Psoas muscle (tissue), 8 donors: Measurements from ENCODE around the gene PCBP4. TPM values are rescaled to one million over a fixed set of nuclear protein-coding genes. Genes with fewer than 3 reads are reported as not detected.

Experiments used
- ATAC-seq, 4 donors: fragments of 200-7000 bp; cut with Tn5 transposase; one replicate each; pipeline ENCODE4 v1.9.1; 2020; ENCODE audit warnings: moderate library complexity in 3 of 4, mild to moderate bottlenecking in 2 of 4
- DNase-seq, 2 donors: peaks; one replicate each; pipeline ENCODE4 v3.0.0-alpha.2; 2020
- H3K27ac ChIP-seq: fragments of 200-600 bp; one replicate; pipeline ENCODE4 v1.8.0; 2022
- H3K27me3 ChIP-seq, 3 donors: fragments of 200-600 bp in 1 of 3; one replicate each; pipeline versions ENCODE4 v1.6.1 to v1.8.0; 2013 to 2022; ENCODE audit warnings: low read length in 2 of 3, mild to moderate bottlenecking in 2 of 3, moderate library complexity in 1 of 3; ENCODE audit not compliant: insufficient read depth in 3 of 3
- H3K36me3 ChIP-seq, 2 donors: fragments of 200-600 bp in 1 of 2; one replicate each; pipeline versions ENCODE4 v1.6.1 to v1.8.0; 2013 to 2022; ENCODE audit warnings: low read depth in 1 of 2, mild to moderate bottlenecking in 1 of 2, moderate library complexity in 1 of 2; ENCODE audit not compliant: insufficient read depth in 1 of 2
- H3K4me1 ChIP-seq: fragments of 200-600 bp; one replicate; pipeline ENCODE4 v1.8.0; 2022
- H3K4me3 ChIP-seq: fragments of 200-600 bp; one replicate; pipeline ENCODE4 v1.8.0; 2022; ENCODE audit warnings: mild to moderate bottlenecking
- H3K9me3 ChIP-seq: fragments of 200-600 bp; one replicate; pipeline ENCODE4 v1.8.0; 2022
- CTCF ChIP-seq: fragments of 200-600 bp; IDR thresholded peaks from one replicate; pipeline ENCODE4 v1.8.0; 2022; ENCODE audit warnings: antibody characterized with exemption
- WGBS, 3 donors: extraction: QIAGEN DNeasy Blood & Tissue Kit; methylation state at CpG; one replicate each; pipeline versions ENCODE4 v1.1.6 to v1.1.7; 2013; 5-methylcytosine and 5-hydroxymethylcytosine counted together
- intact Hi-C, 2 donors: fragments of 100-400 bp; cut with DNase I; formaldehyde crosslinking; loops; one replicate each; pipeline versions ENCODE4 v1.11.0 to v1.14.2; 2022
- polyA plus RNA-seq, 3 donors: library from polyadenylated mRNA; stranded (reverse); fragments of 200-250 nt; gene quantifications; one replicate each; pipeline ENCODE4 v1.2.3, GENCODE V29; 2013
- total RNA-seq, 4 donors: library from RNA; stranded (reverse); fragmentation: NEBNext Ultra II Directional in 2 of 4; extraction: Animal tissue kit (Norgen Biotek cat#: 25700) in 2 of 4; gene quantifications; one replicate each; pipeline versions ENCODE4 v1.2.1 to v1.2.4, GENCODE V29; 2021 to 2023
- donor health status: healthy with polysubstance abuse.
- donor health status: DM: no; HTN: no; CAD: no; lungs with moderate emphysema.
- donor health status: Bipolar disorder and iron deficiency.
- donor health status: healthy.
- donor health status: DM: yes; HTN: yes; CAD: no.
- donor health status: DM: no; HTN: no; CAD: no.
- donor health status: DM: no; HTN: no; CAD: no.
- donor health status: DM: yes; HTN: yes; CAD: no.

PCBP4 gene
- total and polyA plus RNA-seq, 7 donors, result 36.0 to 161 (median 118) TPM

- intact Hi-C loops, result no loop called here
- peak; percentile 45 for TF ChIP-seq CTCF
- DNase-seq (peak; percentile 78 to 82), ATAC-seq (peak; percentile 78 to 81 (median 80))
- H3K4me3 ChIP-seq, result peak overlapping the region; percentile 66
- 2 to 3% (median 3%) methylated on average over 64 to 97 of the region's 97 CpGs for WGBS, 3 donors
- H3K27ac ChIP-seq, result peak overlapping the region; percentile 82
- H3K36me3 ChIP-seq, result peaks cover 0 to 47% of the 10 kb centered on the region in 2 donors
- peaks cover 16% of the 10 kb centered on the region for H3K4me1 ChIP-seq
- no peaks in the 10 kb centered on the region for H3K27me3 ChIP-seq
- no peaks in the 10 kb centered on the region for H3K9me3 ChIP-seq
Measured at GRCh38 chr3:51955893-51956770, 11.1 kb downstream of the PCBP4 start.

- TF ChIP-seq CTCF, result no peak
Measured at GRCh38 chr3:51955175-51955892, 11.9 kb downstream of the PCBP4 start, which contains the start of gene GPR62. Gene GPR62, plus strand, starts transcription at chr3:51955381. Its CDS starts 272 bp downstream, at chr3:51955653.

GRCh38 chr3:51954713-51955112, 12.5 kb downstream of the PCBP4 start:
- Histone ChIP-seq H3K36me3 (peaks cover 0 to 36% of the 10 kb centered on the region in 2 donors), H3K4me3 (no peak overlapping the region), H3K27ac (no peak overlapping the region), H3K4me1 (peaks cover 16% of the 10 kb centered on the region), H3K9me3 (no peaks in the 10 kb centered on the region), H3K27me3 (no peaks in the 10 kb centered on the region)
- intact Hi-C loops, result no loop called here
- WGBS, 3 donors, result 86 to 100% (median 90%) methylated on average over 1 of the region's 1 CpG
- no peak for DNase-seq
- no peak for TF ChIP-seq CTCF
- no peak for ATAC-seq

More at GRCh38 chr3:51955175-51955892, 11.9 kb downstream of the PCBP4 start, which contains the start of gene GPR62:
- Histone ChIP-seq H3K27ac (peak within 1 kb of the TSS; percentile 82), H3K4me3 (peak within 1 kb of the TSS; percentile 66), H3K9me3 (no peaks in the 10 kb centered on the region), H3K27me3 (no peaks in the 10 kb centered on the region), H3K36me3 (peaks cover 0 to 42% of the 10 kb centered on the region in 2 donors), H3K4me1 (peaks cover 16% of the 10 kb centered on the region)
- DNase-seq (peak in 1 of 2 donors; percentile 80), ATAC-seq (peak; percentile 51 to 78 (median 64))
- intact Hi-C loops, result no loop called here
- WGBS, 3 donors, result 11 to 15% (median 13%) methylated on average over 18 to 33 of the region's 33 CpGs

- intact Hi-C loops, result no loop called here
- WGBS, 3 donors, result 72 to 79% (median 78%) methylated on average over 6 of the region's 6 CpGs
- Histone ChIP-seq H3K9me3 (no peaks in the 10 kb centered on the region), H3K4me3 (no peak overlapping the region), H3K4me1 (peaks cover 16% of the 10 kb centered on the region), H3K27me3 (no peaks in the 10 kb centered on the region), H3K27ac (no peak overlapping the region), H3K36me3 (peaks cover 0 to 36% of the 10 kb centered on the region in 2 donors)
- DNase-seq (no peak), ATAC-seq (no peak)
- TF ChIP-seq CTCF, result no peak
Measured at GRCh38 chr3:51954105-51954504, 13.1 kb downstream of the PCBP4 start.
